HFF-Myc (cell line): ENCODE measurements around the gene KLHL33.

Source experiments
- DNase-seq: peaks from one replicate; pipeline ENCODE4 v3.0.0-alpha.2; 2011; ENCODE audit warnings: low read depth; ENCODE audit errors: extremely low read depth
- H3K4me3 ChIP-seq: replicated peaks from 2 replicates; pipeline ENCODE4 v1.5.1; 2011; ENCODE audit warnings: low read depth, mild to moderate bottlenecking, control low read depth, low read length
- TF ChIP-seq, protein P1 (sequence below): IDR thresholded peaks from 2 replicates; pipeline ENCODE4 v1.5.1; 2012; ENCODE audit warnings: mild to moderate bottlenecking, low read depth, low read length, control low read depth; ENCODE audit errors: missing control alignments

KLHL33 gene

DNA sequence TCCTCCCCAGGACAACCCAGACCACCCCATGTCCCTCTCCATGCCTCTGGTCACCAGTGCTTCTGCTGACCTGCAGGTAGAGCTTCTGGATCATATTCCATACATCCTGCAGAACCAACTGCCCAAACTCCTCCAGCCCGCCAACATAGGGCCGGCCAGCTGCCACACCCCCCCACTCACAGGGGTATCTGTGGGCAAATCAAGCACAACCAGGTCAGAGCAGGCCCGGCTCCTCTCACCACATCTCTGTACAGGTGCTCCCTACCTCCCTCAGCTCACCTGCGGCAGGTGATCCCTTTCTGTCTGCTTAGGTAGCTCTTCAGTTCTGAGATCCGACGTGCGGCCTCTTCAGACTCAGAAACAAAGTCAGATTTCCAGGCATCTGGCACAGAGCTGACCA, 51.6 kb downstream of the KLHL33 start:
- H3K4me3 ChIP-seq = no peak overlapping the region
- DNase-seq = no peak
- TF ChIP-seq, protein P1, sequence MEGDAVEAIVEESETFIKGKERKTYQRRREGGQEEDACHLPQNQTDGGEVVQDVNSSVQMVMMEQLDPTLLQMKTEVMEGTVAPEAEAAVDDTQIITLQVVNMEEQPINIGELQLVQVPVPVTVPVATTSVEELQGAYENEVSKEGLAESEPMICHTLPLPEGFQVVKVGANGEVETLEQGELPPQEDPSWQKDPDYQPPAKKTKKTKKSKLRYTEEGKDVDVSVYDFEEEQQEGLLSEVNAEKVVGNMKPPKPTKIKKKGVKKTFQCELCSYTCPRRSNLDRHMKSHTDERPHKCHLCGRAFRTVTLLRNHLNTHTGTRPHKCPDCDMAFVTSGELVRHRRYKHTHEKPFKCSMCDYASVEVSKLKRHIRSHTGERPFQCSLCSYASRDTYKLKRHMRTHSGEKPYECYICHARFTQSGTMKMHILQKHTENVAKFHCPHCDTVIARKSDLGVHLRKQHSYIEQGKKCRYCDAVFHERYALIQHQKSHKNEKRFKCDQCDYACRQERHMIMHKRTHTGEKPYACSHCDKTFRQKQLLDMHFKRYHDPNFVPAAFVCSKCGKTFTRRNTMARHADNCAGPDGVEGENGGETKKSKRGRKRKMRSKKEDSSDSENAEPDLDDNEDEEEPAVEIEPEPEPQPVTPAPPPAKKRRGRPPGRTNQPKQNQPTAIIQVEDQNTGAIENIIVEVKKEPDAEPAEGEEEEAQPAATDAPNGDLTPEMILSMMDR = no peak

DNA sequence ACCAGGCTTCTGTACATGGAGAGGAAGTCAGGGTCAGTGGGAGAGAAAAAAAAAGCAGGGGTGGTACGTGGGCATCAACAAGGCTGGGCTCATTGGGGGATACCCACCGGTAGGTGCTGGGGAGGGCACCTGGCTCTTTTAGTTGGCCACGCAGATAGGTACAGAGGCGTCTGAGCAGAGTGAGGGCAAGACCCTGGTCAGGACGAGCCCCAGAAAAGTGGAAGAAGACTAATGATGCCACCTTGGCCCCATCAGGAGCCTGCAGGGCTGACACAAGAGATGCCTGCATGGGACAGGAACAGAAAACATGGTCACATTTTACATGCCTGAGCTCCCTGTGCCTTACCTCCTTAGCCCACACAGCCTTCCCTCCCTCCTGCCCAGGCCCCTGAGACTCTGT, 52.3 kb downstream of the KLHL33 start:
- DNase-seq = no peak
- TF ChIP-seq, protein P1 = no peak
- H3K4me3 ChIP-seq = no peak overlapping the region

DNA sequence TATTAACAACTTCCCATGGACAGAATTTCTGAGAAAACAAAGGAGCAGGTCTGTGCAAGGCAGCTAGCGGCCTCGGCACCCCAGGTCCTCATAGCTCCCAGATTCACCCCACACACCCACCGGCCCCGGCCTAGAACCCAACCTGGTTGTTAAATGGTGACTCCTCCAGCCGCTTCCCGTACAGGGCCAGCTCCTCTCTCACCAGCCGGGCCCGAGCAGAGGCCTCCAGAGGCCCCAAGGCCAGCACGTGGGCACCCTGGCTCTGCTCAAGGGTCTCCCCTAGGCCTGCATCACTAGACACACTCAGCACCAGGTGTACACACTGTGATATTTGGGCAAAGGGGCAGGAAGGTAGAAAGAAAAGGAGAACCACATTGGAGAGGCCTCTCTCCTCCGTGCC, 52.9 kb downstream of the KLHL33 start:
- DNase-seq = no peak
- TF ChIP-seq, protein P1 = no peak
- no peak overlapping the region for H3K4me3 ChIP-seq

DNA sequence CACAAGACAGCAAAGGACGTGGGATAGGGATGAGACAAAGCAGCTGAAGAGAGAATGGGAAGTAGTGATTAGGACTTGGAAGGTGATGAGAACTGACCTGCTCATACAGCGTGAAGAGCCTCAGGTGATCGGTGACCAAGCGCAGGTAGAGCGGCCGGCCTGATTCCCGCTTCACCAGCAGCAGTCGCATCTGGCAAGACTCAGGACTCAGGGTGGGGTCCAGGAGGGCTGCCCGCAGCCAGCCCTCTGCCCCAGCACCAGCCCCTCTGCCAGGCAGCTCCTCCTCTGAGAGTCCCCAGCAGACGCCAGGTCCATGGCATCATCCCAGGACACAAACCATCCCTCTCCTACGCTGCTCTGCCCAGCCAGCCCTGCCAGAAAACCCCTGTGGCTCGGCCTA, 53.4 kb downstream of the KLHL33 start:
- TF ChIP-seq, protein P1 = no peak
- H3K4me3 ChIP-seq = no peak overlapping the region
- no peak for DNase-seq

DNA sequence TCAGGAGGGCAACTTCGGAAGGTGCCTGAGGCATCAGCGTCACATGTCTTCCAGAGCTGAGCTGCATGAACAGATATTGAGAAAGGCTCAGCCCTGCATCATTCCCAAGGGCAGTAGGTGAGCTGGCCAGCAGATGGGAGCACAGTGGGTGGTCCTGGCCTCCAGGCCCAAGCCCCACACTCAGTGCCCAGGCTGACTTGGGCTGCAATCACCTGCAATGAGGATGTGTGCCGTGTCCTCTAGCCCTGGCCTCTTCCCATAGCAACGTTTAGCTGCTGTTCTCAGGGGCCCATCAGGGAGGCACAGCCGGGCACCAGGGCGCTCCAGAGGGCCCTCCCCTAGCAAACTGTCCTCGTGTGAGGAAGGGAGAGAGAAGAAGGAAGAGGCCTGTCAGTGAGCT, 54.6 kb downstream of the KLHL33 start:
- no peak overlapping the region for H3K4me3 ChIP-seq
- no peak for DNase-seq
- TF ChIP-seq, protein P1 = no peak

GRCh38 chr14:20380681-20381080, 55.3 kb downstream of the KLHL33 start:
- DNase-seq = no peak
- TF ChIP-seq, protein P1 = no peak
- no peak overlapping the region for H3K4me3 ChIP-seq

DNA sequence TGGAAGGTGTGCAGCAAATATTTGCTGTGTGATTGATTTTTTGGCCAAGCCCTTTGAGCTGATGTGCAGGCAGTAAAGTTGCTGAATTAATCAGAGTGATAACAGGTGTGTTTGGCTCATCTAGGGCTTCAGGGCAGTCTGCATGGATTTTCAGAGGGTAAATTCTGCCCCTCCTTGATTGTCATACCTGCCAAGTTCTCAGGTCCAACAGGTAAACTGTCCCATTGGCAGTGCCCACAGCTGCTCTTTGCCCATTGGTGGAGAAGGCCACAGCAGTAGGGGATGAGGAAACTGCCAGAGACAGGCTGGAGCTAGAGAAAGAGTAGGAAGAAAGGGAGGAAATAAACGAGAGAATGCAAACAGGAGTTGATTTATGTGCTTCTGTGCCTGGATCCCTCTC, 56.2 kb downstream of the KLHL33 start:
- DNase-seq = no peak
- TF ChIP-seq, protein P1 = no peak

More for the DNA sequence above, 56.2 kb downstream of the KLHL33 start:
- no peak overlapping the region for H3K4me3 ChIP-seq
